Karpas-422 (cell line): ENCODE measurements around the gene FOXC2. TPM values are rescaled to one million over a fixed set of nuclear protein-coding genes. Genes with fewer than 3 reads are reported as not detected.

Experiments used
- DNase-seq: peaks from one replicate; pipeline ENCODE4 v3.0.0-alpha.2; 2015
- H2AFZ ChIP-seq: fragments of 200-600 bp; sonication (generic); 2 replicates; pipeline ENCODE4 v1.6.1; 2014; ENCODE audit warnings: antibody characterized with exemption, low read length, mixed read lengths
- H3K27ac ChIP-seq: fragments of 200-600 bp; sonication (generic); 2 replicates; pipeline ENCODE4 v1.5.1; 2014; ENCODE audit warnings: mild to moderate bottlenecking, low read length, moderate library complexity
- H3K27me3 ChIP-seq: fragments of 200-600 bp; sonication (generic); 2 replicates; pipeline ENCODE4 v1.6.1; 2014; ENCODE audit warnings: low read length, mixed read lengths
- H3K36me3 ChIP-seq: fragments of 200-600 bp; sonication (generic); 2 replicates; pipeline ENCODE4 v1.6.1; 2014; ENCODE audit warnings: low read length, mixed read lengths; ENCODE audit not compliant: insufficient read depth
- H3K4me1 ChIP-seq: fragments of 200-600 bp; sonication (generic); 2 replicates; pipeline ENCODE4 v1.6.1; 2014; ENCODE audit warnings: mild to moderate bottlenecking, low read length, mixed read lengths
- H3K4me2 ChIP-seq: fragments of 200-600 bp; sonication (generic); 2 replicates; pipeline ENCODE4 v1.6.1; 2014; ENCODE audit warnings: low read length, low read depth, mild to moderate bottlenecking; ENCODE audit not compliant: poor library complexity, severe bottlenecking
- H3K4me3 ChIP-seq: fragments of 200-600 bp; sonication (generic); 2 replicates; pipeline ENCODE4 v1.5.1; 2014; ENCODE audit warnings: mild to moderate bottlenecking, antibody characterized with exemption, low read length, mixed read lengths
- H3K79me2 ChIP-seq: fragments of 200-600 bp; sonication (generic); 2 replicates; pipeline ENCODE4 v1.6.1; 2014; ENCODE audit warnings: mild to moderate bottlenecking, low read length, mixed read lengths
- H3K9ac ChIP-seq: fragments of 200-600 bp; sonication (generic); 2 replicates; pipeline ENCODE4 v1.6.0; 2014; ENCODE audit warnings: low read length
- H3K9me2 ChIP-seq: fragments of 200-600 bp; sonication (generic), shearing (Covaris generic); replicated peaks from 2 replicates; pipeline ENCODE4 v1.6.0; 2014; ENCODE audit warnings: mild to moderate bottlenecking, low read length, moderate library complexity; ENCODE audit not compliant: insufficient read depth
- H3K9me3 ChIP-seq: fragments of 300-700, 200-600 bp; sonication (generic); 2 replicates; pipeline ENCODE4 v1.6.1; 2014; ENCODE audit warnings: low read length, mixed read lengths
- H4K20me1 ChIP-seq: fragments of 200-600 bp; sonication (generic); 2 replicates; pipeline ENCODE4 v1.6.1; 2014; ENCODE audit warnings: mild to moderate bottlenecking, antibody characterized with exemption, low read length, low read depth; ENCODE audit not compliant: insufficient read depth
- total RNA-seq: library from RNA; depleted of rRNA; stranded (reverse); fragments of >200 nt; shearing (Covaris generic); gene quantifications from 2 replicates; pipeline ENCODE4 v1.2.3, GENCODE V29; 2014; ENCODE audit warnings: low replicate concordance

FOXC2 gene
- total RNA-seq, 1 experiment from 2014 or later: not detected

DNA sequence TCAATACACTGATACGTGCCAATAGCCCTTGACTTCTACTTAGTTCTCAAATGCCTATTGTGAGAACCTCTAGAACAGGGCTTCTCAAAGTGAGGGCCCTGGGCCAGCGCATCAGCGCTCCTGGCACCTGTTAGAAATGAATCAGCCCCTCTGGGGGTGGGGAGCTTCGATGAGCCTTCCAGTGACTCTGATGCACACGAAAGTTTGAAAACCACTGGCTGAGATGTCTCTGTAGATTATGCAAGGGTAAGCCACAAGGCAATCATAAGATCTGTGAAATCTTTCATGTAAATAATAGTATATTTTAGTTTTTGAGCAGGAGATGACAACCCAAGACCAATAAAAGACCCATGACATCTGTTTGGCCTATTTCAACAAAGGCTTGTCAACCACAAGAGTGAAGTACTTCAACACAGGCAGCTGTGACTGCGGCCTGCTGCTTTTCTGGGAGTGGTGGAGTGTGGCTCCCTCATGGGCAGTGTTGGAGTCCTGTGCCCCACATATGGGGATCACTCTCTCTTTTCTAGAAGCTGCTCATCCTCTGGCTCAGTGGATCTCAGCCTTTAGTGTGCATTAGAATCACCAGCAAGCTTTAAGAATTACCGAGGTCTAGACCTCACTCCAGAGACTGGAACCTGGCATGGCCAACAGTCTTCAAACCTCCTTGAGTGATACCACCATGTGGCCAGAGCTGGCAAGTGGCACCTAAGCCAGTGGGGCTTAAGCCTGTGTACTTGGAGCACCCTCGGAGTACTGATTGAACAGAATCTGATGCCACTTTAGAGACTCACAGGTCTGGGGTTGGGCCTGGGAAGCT lies 17.3 kb upstream of the FOXC2 start:
- Histone ChIP-seq H3K36me3 (peaks cover 8% of the 10 kb centered on the region), H3K9me3 (no peaks in the 10 kb centered on the region), H3K4me2 (no peak overlapping the region), H3K9me2 (no peaks in the 10 kb centered on the region), H3K4me3 (no peak overlapping the region), H3K4me1 (peaks cover 3% of the 10 kb centered on the region), H2AFZ (no peak overlapping the region), H3K27ac (no peak overlapping the region), H3K27me3 (no peaks in the 10 kb centered on the region), H4K20me1 (no peaks in the 10 kb centered on the region), H3K9ac (no peak overlapping the region), H3K79me2 (peaks cover 4% of the 10 kb centered on the region)
- no peak for DNase-seq

DNA sequence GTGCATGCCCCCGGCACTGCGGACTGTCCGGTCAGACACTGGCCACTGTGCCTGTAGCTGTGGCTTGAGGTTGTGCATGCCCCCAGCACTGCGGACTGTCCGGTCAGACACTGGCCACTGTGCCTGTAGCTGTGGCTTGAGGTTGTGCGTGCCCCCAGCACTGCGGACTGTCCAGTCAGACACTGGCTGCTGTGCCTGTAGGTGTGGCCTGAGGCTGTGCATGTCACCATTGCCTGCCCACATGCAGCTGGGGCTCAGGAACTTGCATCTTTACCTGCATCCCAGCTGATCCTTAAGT lies 16.8 kb upstream of the FOXC2 start:
- Histone ChIP-seq H3K79me2 (peaks cover 10% of the 10 kb centered on the region), H3K4me1 (peaks cover 5% of the 10 kb centered on the region), H3K27me3 (no peaks in the 10 kb centered on the region), H4K20me1 (no peaks in the 10 kb centered on the region), H2AFZ (no peak overlapping the region), H3K36me3 (peaks cover 8% of the 10 kb centered on the region), H3K27ac (no peak overlapping the region), H3K4me3 (no peak overlapping the region), H3K9me2 (no peaks in the 10 kb centered on the region), H3K9me3 (no peaks in the 10 kb centered on the region), H3K9ac (no peak overlapping the region), H3K4me2 (no peak overlapping the region)
- DNase-seq: no peak

DNA sequence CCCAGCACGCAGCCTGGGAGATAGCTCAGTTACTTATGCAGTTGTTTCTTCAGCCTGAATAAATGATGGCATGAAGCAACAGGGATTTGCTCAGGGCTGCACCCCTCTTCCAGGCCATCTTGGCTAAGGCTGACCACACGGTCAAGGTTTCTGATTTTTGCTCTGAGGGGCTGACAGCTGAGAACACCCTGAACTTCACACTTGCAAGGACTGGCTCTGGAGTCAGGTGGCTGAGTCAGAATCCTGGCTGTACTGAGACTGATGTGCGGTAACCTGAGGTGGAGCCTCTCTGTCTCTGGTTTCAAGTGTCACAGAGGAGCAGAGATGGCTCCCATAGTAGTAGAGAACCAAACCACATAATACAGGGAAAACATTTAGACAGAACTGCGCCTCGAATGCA lies 16.3 kb upstream of the FOXC2 start:
- no peaks in the 10 kb centered on the region for H3K9me2 ChIP-seq
- no peak overlapping the region for H3K9ac ChIP-seq
- DNase-seq: no peak
- no peak overlapping the region for H3K4me3 ChIP-seq
- H4K20me1 ChIP-seq: no peaks in the 10 kb centered on the region
- no peak overlapping the region for H2AFZ ChIP-seq
- H3K27me3 ChIP-seq: no peaks in the 10 kb centered on the region
- peaks cover 5% of the 10 kb centered on the region; the same call in 1 of the 2 replicates for H3K36me3 ChIP-seq
- no peak overlapping the region for H3K27ac ChIP-seq
- H3K4me1 ChIP-seq: peaks cover 6% of the 10 kb centered on the region
- H3K9me3 ChIP-seq: no peaks in the 10 kb centered on the region
- no peak overlapping the region for H3K4me2 ChIP-seq
- peaks cover 11% of the 10 kb centered on the region for H3K79me2 ChIP-seq

DNA sequence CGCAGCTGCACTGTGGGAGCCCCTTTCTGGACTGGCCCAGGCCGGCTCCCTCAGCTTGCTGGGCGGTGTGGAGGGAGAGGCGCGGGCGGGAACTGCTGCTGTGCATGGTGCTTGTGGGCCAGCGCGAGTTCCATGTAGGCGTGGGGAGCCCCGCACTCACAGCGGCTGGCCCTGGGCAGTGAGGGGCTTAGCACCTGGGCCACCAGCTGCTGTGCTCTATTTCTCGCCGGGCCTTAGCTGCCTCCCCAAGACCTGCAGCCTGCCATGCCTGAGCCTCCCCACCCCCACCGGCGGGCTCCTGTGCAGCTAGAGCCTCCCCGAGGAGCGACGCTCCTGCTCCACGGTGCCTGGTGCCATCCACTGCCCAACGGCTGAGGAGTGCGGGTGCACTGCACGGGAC lies 13.3 kb upstream of the FOXC2 start:
- H3K27ac ChIP-seq: no peak overlapping the region
- H3K27me3 ChIP-seq: no peaks in the 10 kb centered on the region
- H3K4me1 ChIP-seq: peaks cover 12% of the 10 kb centered on the region
- H3K36me3 ChIP-seq: no peaks in the 10 kb centered on the region
- H4K20me1 ChIP-seq: no peaks in the 10 kb centered on the region
- H3K4me3 ChIP-seq: no peak overlapping the region
- DNase-seq: no peak
- no peaks in the 10 kb centered on the region for H3K9me2 ChIP-seq
- peaks cover 11% of the 10 kb centered on the region for H3K79me2 ChIP-seq
- no peak overlapping the region for H2AFZ ChIP-seq
- no peak overlapping the region for H3K4me2 ChIP-seq
- no peaks in the 10 kb centered on the region for H3K9me3 ChIP-seq
- no peak overlapping the region for H3K9ac ChIP-seq

DNA sequence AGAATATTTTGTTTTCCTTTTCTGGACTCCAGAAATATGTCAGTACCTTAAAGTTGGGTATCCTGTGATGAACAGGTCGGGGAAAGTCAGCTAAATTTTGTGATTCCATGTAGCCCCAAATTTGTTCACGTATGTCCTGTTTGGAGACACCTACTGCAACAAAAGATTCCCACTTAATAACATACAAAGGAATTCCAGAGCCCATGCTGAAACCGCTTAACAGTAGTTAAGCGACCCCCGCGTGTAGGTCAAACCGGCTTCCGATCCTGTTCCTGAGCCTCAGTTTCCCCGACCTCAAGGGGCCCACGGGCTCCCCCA lies 12.1 kb upstream of the FOXC2 start:
- Histone ChIP-seq H3K9me2 (no peaks in the 10 kb centered on the region), H3K4me2 (peak overlapping the region; percentile 72), H2AFZ (peak overlapping the region; percentile 31; the same call in 1 of the 2 replicates), H3K4me1 (peaks cover 12% of the 10 kb centered on the region), H3K4me3 (peak overlapping the region; percentile 93), H3K27ac (no peak overlapping the region; the same call in 1 of the 2 replicates), H3K27me3 (no peaks in the 10 kb centered on the region), H4K20me1 (no peaks in the 10 kb centered on the region), H3K36me3 (no peaks in the 10 kb centered on the region), H3K79me2 (peaks cover 11% of the 10 kb centered on the region), H3K9ac (peak overlapping the region; percentile 96), H3K9me3 (no peaks in the 10 kb centered on the region)
- DNase-seq: no peak

DNA sequence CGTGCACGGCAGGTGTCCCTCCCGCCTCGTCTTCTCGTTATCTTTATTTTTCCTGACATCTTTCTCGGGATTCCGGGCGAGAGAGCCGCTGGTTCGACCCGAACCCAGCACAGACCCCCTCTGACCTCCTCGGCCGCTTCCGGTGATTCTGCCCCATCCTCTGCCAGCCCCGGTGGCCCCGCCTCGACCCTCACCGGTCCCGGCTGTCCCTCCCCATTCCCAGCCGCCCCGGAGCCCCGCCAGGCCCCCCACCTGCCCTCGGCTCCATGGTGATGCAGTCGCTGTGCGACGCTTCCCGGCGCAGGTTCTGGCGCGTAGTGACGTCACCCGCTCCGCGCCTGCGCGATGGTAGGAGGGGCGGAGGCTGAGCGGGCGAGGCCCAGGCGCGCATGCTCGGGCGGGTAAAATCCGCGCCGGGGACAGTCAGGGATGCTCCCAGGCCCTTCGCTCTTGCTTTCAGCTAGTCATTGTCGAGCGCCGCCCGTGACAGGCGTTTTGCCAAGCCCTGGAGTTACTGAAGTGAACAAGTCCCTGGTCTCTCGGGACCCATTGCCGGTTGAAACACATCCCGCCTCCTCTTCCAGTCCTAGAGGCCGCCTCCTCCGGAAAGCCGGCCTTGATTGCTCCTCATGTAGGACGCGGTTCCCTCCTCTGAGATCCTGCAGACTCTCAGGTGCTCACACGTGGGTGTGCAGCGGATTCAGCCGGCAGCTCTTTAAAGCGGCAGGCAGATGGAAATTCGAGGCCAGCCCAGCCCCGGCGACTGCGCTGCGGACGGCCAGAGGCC lies 11.5 kb upstream of the FOXC2 start, which contains the start of gene MTHFSD:
Gene MTHFSD, minus strand, starts transcription at position 319 of the 787 bp plus-strand sequence. Its CDS starts 51 bp downstream, at position 268.
- H3K27ac ChIP-seq: no peak within 1 kb of the TSS; the same call in 1 of the 2 replicates

DNA sequence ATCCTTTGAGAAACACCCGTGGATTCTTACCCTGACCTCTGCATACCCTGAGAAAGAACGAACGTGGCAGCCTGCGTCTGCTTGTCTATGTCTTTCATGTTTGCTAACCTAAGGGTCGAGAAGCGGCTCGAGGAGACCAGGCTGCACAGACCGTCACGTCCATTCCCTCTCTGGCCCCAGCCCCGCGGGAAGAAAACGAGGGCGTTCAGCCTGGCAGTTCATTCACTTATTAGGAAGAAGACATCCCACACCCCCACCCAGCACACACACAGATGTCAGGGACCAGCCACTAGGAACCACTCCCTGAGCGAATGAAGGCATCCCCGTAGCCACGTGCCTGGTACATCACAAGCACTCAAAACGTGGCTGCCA lies 10.9 kb upstream of the FOXC2 start:
- H2AFZ ChIP-seq: no peak overlapping the region
- no peaks in the 10 kb centered on the region for H3K27me3 ChIP-seq
- peak overlapping the region; percentile 72 for H3K4me2 ChIP-seq
- DNase-seq: no peak
- H3K27ac ChIP-seq: no peak overlapping the region
- H3K9me3 ChIP-seq: no peaks in the 10 kb centered on the region
- H3K9me2 ChIP-seq: no peaks in the 10 kb centered on the region
- peak overlapping the region; percentile 93 for H3K4me3 ChIP-seq
- peaks cover 11% of the 10 kb centered on the region for H3K79me2 ChIP-seq
- peak overlapping the region; percentile 96 for H3K9ac ChIP-seq
- no peaks in the 10 kb centered on the region for H4K20me1 ChIP-seq
- H3K36me3 ChIP-seq: no peaks in the 10 kb centered on the region
- peaks cover 12% of the 10 kb centered on the region for H3K4me1 ChIP-seq

More for the DNA sequence above, 11.5 kb upstream of the FOXC2 start, which contains the start of gene MTHFSD:
- Histone ChIP-seq H2AFZ (peak within 1 kb of the TSS; percentile 34; the same call in 1 of the 2 replicates), H3K79me2 (peaks cover 11% of the 10 kb centered on the region), H3K9me2 (no peaks in the 10 kb centered on the region), H4K20me1 (no peaks in the 10 kb centered on the region), H3K9ac (peak within 1 kb of the TSS; percentile 96), H3K4me2 (peak within 1 kb of the TSS; percentile 72), H3K36me3 (no peaks in the 10 kb centered on the region), H3K4me3 (peak within 1 kb of the TSS; percentile 93), H3K9me3 (no peaks in the 10 kb centered on the region), H3K27me3 (no peaks in the 10 kb centered on the region), H3K4me1 (peaks cover 12% of the 10 kb centered on the region)
- peak; percentile 96 for DNase-seq

DNA sequence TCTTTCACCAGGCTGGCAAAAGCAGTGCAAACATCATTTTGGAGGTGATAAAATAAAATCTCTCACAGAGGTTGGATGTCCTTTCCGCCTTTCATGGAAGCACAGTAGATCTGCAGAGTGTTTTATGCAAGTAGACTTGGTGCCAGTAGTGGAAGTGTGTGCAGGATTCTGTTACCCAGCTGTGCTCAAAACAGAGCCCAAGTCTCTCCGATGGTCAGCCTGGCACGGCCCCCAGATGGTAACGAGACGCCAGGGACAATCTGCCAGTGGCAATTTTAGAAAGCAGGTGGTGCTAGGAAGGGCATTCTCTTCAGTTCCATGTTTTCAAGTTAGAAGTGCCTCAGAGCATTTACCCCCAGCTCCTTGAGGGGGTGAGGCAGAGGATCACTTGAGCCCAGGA lies 10.1 kb upstream of the FOXC2 start:
- Histone ChIP-seq H3K27me3 (no peaks in the 10 kb centered on the region), H2AFZ (no peak overlapping the region), H3K4me1 (peaks cover 12% of the 10 kb centered on the region), H3K4me3 (no peak overlapping the region), H3K4me2 (no peak overlapping the region), H3K9me3 (no peaks in the 10 kb centered on the region), H3K27ac (no peak overlapping the region), H3K79me2 (peaks cover 11% of the 10 kb centered on the region), H3K36me3 (no peaks in the 10 kb centered on the region), H3K9me2 (no peaks in the 10 kb centered on the region), H3K9ac (no peak overlapping the region), H4K20me1 (no peaks in the 10 kb centered on the region)
- DNase-seq: no peak
